ENCODE measurements around the gene RAD51C. TPM values are rescaled to one million over a fixed set of nuclear protein-coding genes. Genes with fewer than 3 reads are reported as not detected.
A peak's percentile ranks its signal among the peaks of the same experiment; 100 is the strongest.
"Not testable (repeated sequence)": the region's sequence is repeated elsewhere in the genome, so short reads cannot be mapped to it uniquely, and the experiment has no call there.

RAD51C gene
- total RNA-seq, 1 donor from 2014 or later, result 27.8 TPM

DNA sequence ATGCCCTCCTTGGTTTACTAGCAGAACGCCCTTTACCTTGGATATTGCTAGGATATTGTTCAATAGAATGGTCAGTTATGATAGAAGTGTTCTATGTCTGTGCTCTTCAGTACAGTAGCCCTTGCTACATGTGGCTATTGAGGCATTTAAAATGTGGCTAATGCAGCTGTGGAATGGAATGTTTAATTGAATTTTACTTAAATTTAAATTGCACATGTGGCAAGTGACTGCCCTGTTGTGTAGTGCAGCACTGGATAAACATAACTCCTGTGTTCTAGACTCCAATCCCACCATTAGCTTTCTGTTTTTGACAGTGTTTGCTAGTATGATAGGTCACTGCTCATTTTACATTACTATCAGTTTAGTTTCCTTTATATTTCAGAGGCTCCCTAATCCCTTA lies 29.9 kb downstream of the RAD51C start:
- intact Hi-C loops (cut with DNase I), result no loop called here
- no peak for ATAC-seq
- no peak for DNase-seq (ENCODE audit: low spot score)

DNA sequence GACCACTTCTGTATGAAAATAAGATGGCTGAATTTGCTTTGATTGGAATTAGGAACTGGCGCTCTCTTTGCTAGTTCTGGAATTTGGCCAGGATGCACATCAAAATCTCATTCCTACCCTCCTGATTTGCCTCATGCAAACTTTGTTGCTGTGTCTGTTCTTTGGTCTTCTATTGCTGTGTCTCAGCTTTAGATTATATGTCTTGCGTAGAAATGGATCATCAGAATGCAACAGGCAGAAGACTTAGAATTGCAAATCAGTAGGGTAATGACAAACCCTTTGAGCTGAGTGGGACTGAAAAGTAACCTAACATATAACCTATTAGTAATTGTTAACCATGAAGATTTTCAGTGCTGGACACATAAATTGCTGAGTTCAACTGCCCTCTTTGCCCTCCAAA lies 30.3 kb downstream of the RAD51C start:
- intact Hi-C loops (cut with DNase I), result no loop called here
- ATAC-seq (no peak), DNase-seq (ENCODE audit: low spot score) (no peak)

DNA sequence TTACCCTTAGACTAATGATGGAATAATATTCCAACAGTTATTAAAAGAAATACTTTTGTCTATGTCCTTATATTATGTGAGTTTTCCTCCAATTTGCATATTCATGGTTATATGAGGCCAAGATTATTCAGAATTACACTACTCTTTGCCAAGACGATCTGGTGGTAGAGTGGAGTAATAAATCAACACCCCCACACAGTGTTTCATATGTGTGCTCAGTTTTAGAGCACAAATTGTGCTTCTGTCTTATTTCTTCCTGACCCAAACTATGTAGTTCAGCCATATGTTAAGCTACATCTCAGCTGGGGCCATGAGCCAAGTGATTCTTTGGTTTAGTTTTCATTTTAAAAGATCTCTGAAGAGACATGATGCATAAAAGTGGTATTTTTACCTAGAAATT lies 36.4 kb downstream of the RAD51C start:
- DNase-seq (ENCODE audit: low spot score) (no peak), ATAC-seq (no peak)
- intact Hi-C loops (cut with DNase I), result no loop called here

DNA sequence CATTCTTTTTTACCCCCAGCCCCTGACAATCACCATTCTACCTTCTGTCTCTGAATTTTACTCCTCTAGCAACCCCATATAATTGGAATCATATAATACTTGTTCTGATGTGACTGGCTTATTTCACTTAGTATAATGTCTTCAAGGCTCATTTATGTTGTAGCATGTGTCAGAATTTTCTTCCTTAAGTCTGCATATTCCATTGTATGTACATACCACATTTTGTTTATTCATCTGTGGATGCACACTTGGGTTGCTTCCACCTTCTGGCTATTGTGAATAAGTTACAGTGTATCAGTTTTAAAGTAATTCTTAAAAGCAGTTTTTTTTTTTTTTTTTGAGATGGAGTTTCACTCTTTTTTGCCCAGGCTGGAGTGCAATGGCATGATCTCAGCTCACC lies 38.5 kb downstream of the RAD51C start:
- ATAC-seq (no peak), DNase-seq (ENCODE audit: low spot score) (no peak)
- intact Hi-C loops (cut with DNase I), result no loop called here

DNA sequence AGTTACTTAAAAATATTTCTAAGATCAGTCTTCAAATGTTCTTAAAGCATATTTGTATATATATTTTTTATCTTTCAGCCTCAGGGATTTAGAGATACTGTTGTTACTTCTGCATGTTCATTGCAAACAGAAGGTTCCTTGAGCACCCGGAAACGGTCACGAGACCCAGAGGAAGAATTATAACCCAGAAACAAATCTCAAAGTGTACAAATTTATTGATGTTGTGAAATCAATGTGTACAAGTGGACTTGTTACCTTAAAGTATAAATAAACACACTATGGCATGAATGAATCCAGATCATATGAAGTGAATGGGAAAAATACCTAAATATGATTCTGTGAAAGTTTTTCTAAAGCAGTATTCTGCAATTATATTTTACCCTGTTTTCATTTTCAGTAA lies 41.6 kb downstream of the RAD51C start:
- DNase-seq (ENCODE audit: low spot score) (no peak), ATAC-seq (no peak)
- intact Hi-C loops (cut with DNase I), result no loop called here

DNA sequence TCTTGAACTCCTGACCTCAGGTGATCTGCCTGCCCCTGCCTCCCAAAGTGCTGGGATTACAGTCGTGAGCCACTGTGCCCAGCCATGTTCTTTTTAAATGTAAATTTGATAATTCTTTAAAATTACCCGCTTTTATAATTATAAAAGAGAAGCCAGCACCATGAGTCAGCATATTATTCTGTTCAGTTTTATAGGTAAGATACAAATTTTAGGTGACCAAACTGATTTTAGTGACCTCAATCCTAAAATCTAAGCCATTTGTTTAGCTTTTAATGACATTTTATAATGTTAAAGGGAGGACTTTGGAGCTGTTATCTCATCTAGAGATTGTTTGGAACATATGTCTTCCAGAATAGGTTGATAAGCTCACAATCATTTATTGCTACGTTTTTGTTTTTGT lies 42.4 kb downstream of the RAD51C start:
- ATAC-seq, result no peak
- no peak for DNase-seq (ENCODE audit: low spot score)
- intact Hi-C loops (cut with DNase I), result no loop called here

DNA sequence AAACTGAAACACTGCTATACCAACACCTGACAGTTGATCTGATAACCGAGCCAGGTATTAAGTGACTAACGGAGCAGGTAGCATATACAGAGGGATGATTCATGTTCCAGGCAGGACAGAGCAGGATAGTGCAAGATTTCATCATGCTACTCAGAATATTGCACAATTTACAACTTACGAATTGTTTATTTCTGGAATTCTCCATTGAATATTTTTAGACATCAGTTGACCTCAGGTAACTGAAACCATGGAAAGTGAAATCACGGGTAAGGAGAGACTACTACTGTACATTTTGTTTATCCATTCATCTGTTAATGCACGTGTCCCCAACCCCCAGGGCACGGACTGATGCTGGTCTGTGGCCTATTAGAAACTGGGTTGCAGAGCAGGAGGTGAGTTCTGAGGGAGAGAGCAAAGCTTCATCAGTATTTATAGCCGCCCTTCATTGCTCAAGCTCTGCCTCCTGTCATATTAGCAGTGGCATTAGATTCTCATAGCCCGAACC lies 48.8 kb downstream of the RAD51C start:
- intact Hi-C loops (cut with DNase I), result no loop called here
- no peak for DNase-seq (ENCODE audit: low spot score)
- ATAC-seq, result no peak

DNA sequence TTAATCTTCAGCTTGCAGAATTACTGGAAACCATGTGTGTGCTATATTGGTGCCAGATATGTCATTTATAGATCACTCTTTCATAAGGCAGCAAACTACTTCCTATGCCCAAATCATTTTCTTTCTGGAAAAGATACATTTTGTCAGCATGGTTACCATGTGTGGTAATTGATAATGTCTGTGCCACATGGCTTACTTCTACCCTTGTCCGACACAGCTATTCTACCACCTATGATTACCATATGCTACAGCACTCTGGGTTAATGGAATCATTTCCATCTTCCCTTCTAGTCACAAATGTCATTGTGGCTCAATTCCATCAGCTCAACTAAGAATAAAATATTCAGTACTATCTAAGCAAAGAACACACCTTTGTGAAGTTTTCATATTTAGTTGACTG lies 55.3 kb downstream of the RAD51C start:
- no peak for ATAC-seq
- intact Hi-C loops (cut with DNase I), result no loop called here
- no peak for DNase-seq (ENCODE audit: low spot score)

DNA sequence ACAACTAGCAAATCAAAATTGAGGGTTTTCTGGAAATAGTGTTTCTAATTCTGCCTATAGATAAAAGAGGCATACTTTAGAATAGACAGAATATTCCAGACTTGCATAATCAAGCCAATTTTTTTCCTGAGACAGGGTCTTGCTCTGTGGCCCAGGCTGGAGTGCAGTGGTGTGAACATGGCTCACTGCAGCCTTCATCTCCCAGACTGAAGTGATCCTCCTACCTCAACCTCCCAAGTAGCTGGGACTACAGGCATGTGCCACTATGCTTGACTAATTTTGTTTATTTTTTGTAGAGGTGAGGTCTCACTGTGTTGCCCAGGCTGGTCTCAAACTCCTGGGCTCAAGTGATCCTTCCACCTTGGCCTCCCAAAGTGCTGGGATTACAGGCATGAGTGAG lies 57.2 kb downstream of the RAD51C start:
- ATAC-seq; DNase-seq (ENCODE audit: low spot score); intact Hi-C loops (cut with DNase I): not testable (repeated sequence)

DNA sequence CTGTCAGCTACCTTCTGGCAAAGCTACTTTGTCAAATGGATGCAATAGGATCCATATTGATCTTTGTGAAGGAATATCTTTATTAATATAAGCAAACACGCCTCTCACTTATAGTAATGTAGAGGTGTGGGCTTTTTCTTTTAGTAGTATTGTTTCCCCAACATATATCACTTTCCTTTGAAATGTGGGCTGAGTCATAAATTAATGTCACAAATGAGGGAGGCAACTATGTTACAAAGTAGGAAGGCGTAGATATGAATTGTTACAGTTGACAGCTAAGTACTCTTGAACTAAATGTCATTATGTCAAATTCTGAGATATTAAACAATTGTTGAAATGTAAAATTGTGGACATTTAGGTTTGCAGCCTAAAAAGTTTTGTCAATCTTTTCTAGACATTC lies 60.6 kb downstream of the RAD51C start:
- DNase-seq (ENCODE audit: low spot score), result no peak
- ATAC-seq, result no peak
- intact Hi-C loops (cut with DNase I), result no loop called here

DNA sequence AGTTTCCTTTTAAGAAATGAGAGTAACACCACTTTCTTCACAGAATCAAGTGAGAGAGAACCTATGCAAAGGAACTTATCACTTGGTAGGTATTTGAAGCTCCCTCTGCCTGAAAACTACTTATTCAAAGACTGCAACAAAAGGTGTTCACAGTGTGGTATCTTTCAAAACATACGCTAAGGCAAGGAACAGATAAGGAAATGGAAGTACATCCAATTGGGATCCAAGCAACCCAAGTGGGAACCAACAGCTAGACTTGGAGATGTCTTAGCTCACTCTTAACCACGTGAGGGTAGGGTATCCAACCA lies 62.8 kb downstream of the RAD51C start:
- intact Hi-C loops (cut with DNase I), result no loop called here
- no peak for DNase-seq (ENCODE audit: low spot score)
- no peak for ATAC-seq

DNA sequence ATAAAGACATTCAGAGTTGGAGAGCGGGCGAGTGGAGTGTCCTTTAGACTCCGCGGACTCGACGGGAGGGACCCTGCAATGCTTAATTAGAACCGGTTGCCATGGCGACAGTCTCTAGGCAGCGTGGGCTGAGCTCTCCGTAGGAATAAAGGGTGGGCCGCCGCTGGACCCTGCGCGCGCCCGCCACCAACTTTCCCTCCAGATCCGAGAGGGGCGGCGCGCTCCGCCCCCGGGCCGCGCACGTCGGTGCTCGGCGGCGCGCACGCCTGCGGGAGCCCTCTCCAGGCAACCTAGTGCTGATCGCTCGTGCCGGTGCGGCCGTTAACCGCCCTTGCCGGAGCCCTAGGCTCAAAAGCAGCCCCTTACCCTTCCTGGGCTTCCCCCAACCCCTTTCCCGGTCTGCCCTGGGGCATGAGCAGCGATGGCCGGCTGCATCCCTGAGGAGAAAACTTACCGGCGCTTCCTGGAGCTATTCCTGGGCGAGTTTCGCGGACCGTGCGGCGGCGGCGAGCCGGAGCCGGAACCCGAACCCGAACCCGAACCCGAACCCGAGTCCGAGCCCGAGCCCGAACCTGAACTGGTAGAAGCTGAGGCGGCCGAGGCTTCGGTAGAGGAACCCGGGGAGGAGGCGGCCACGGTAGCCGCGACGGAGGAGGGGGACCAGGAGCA lies 63.3 kb downstream of the RAD51C start, which contains the start of gene PPM1E:
Gene PPM1E, plus strand, starts transcription at position 278 of the 669 bp plus-strand sequence.
- DNase-seq (ENCODE audit: low spot score) (peak; percentile 69), ATAC-seq (peak; percentile 86)
- intact Hi-C loops (cut with DNase I), result no loop called here

DNA sequence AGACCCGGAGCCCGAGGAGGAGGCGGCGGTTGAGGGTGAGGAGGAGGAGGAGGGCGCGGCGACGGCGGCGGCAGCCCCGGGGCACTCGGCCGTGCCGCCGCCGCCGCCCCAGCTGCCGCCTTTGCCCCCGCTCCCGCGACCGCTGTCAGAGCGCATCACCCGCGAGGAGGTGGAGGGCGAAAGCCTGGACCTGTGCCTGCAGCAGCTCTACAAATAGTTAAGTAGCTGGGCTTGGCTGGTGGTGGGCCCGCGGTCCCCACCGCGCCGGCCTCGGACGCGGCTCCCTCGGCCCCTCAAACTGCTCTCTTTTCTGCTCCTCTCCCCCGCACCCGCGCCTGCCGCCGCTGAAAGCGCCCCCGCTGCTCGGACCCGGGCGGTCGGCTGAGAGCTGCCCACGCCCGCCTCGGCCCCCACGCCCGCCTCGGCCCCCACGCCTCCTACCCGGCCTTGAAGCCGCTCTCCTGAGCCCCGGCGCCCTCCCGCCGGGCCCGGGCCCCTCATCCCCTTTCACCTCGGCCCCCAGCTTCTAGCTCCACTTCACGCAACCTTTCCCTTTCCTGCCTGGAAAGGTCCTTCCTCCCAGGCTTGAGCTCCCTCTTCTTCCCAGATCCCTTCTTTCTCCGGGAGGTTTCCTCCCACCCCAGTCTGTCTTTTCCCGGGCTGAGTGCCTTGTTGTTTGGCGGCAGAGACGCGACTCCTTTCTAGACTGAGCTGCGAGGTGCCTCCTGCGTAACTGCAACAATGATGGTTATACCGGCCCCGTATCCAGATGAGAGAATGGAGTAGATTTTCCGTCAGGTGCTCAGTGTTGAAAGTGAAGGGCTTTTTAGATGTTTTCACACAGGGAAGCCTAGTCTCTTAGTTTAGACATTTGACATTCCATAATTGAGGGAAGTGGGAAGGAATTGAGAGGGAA lies 64.1 kb downstream of the RAD51C start:
- DNase-seq (ENCODE audit: low spot score), result no peak
- intact Hi-C loops (cut with DNase I), result no loop called here
- ATAC-seq, result no peak

DNA sequence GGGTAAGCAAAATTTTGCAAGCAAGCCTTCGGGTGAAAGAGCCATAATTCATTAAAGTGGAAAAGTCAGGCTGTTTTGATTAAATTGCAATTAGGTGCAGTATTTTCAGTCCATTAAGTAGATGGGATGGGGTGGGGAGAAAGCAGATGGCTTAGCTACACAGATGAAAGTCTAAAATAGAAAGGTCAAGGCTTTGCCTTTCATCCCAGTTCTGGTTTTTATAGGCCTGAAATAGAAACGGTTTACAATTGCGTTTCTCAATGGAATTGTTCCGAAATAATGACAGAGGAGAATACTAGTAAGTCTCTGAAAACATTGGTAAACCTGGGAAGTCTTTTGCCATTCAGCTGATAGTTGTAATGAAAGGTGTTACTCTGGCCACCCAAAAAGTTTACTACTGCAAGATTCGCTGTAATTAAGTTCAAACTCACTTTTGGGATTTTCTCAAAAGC lies 64.8 kb downstream of the RAD51C start:
- intact Hi-C loops (cut with DNase I), result no loop called here
- DNase-seq (ENCODE audit: low spot score) (no peak), ATAC-seq (no peak)

DNA sequence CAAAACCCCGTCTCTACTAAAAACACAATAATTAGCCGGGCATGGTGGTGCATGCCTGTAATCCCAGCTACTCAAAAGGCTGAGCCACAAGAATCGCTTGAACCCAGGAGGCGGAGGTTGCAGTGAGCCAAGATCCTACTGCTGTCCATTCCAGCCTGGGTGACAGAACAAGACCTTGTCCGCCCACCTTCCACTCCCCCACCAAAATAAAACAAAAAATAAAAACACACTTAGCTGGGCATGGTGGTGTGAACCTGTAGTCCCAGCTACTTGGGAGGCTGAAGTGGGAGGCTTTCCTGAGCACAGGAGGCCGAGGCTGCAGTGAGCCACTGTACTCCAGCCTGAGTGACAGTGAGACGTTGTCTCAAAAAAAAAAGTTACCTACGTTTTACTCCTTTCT lies 66.5 kb downstream of the RAD51C start:
- intact Hi-C loops (cut with DNase I), result no loop called here
- ATAC-seq (no peak), DNase-seq (ENCODE audit: low spot score) (no peak)

DNA sequence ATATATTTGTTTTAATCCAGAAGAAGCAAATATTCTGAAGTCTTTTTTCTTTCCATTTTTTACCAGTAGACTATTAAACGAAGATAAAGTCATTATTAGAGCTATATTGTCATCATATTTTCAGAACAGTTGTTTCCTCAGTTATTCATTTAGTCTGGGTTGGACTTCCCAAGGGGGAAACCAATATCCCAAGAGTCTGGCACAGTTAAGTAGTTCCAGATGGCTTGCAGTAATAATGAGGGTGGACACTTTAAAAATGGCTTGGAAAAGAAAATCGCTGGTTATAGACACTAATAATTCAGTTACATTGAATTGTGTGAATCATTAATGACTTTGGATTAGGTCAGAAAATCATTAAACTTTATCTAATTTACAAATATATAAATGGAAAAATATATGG lies 67.1 kb downstream of the RAD51C start:
- intact Hi-C loops (cut with DNase I), result no loop called here
- DNase-seq (ENCODE audit: low spot score), result no peak
- ATAC-seq, result no peak

DNA sequence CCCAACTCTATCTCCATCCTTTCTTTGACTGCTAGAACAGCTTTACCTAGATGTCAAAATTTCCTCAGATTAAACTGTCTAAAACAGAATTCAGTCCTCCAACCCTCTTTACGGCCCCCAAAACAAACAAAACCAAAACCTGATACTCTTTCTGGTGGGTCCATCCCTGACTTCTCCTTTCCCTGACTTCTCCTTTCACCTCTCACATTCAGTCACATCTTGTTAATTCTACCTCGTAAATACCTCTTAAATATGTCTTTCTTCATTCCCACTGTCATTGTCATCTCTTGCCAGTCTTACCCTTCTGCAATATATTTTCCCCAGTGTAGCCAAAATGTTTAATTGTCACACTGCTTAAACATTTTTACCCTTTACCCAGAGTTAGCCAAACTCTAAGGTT lies 67.8 kb downstream of the RAD51C start:
- intact Hi-C loops (cut with DNase I), result no loop called here
- ATAC-seq, result no peak
- no peak for DNase-seq (ENCODE audit: low spot score)

DNA sequence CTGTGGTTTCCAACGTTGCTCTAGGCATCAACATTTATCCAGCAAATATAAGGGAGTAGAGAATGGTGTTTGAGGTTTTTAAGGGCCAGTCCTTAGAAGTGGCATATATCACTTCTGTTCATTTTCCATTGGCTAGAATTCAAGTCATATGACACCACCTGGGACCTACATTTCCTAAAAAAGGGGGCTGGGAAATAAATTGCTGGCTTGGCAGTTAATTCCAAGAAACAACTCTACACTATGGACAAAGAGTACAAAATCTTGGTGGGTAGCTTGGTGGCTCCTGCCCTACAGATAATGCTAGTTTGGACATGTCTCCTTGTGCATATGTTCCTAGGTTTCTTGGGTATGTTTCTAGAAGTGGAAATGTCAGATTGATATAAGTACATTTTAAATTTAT lies 70.9 kb downstream of the RAD51C start:
- no peak for ATAC-seq
- intact Hi-C loops (cut with DNase I), result no loop called here

DNA sequence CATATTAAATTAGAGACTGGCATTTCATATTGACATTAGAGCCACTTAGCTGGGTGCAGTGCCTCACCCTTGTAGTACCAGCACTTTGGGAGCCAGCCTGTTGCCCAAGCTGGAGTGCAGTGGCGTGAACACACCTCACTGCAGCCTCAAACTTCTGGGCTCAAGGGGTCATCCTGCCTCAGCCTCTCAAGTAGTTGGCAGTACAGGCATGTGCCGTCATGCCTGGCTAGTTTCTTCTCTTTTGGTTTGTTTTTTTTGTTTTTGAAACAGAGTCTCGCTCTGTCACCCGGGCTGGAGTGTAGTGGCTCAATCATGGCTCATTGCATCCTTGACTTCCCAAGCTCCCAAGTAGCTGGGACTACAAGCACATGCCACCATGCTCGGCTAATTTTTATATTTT lies 72.0 kb downstream of the RAD51C start:
- DNase-seq (ENCODE audit: low spot score) (no peak), ATAC-seq (no peak)
- intact Hi-C loops (cut with DNase I), result no loop called here

More for the DNA sequence above, 70.9 kb downstream of the RAD51C start:
- DNase-seq (ENCODE audit: low spot score), result no peak

DNA sequence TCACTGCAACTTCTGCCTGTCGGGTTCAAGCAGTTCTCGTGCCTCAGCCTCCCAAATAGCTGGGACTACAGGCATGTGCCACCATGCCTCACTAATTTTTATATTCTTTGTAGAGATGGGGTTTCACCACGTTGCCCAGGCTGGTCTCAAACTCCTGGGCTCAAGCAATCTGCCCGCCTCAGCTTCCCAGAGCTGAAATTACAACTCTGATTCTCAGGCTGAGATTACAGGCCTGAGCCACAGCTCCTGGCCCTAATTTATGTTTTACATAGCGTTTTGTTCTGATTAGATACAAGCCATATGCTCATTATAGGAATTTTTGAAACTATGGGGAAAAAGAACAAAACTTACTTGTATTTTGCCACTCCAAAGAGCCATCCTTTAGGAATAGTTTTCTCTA lies 86.1 kb downstream of the RAD51C start:
- ATAC-seq; DNase-seq (ENCODE audit: low spot score); intact Hi-C loops (cut with DNase I): not testable (repeated sequence)
